ENCODE measurements around the gene LMBR1. TPM values are rescaled to one million over a fixed set of nuclear protein-coding genes. Genes with fewer than 3 reads are reported as not detected.

Gene LMBR1
- total and polyA plus RNA-seq, 2 donors (not counting 1 experiment from before 2014, with no cell fraction given): 19.7 to 85.2 TPM

GRCh38 chr7:156759143-156759542, 133.8 kb downstream of the LMBR1 start:
- no peak for TF ChIP-seq EZH2 (IDR thresholded peaks at IDR 0.05; ENCODE audit: borderline replicate concordance, insufficient read depth, low read depth, low read length, poor library complexity, severe bottlenecking)
- TF ChIP-seq CTCF (IDR thresholded peaks at IDR 0.05): no peak
- ChIA-PET CTCF (no interaction called here), POLR2A (no interaction called here)
- H3K27ac ChIP-seq (ENCODE audit: low read length in 2 of 2): no peak overlapping the region
- H3K27me3 Mint-ChIP-seq: no peaks in the 10 kb centered on the region
- WGBS (ENCODE audit: insufficient coverage): 100% methylated on average over 1 of the region's 2 CpGs
- H3K36me3 ChIP-seq (replicated peaks in 1 of 2; ENCODE audit: control extremely low read depth in 1 of 2, control insufficient read depth in 1 of 2, extremely low read depth in 1 of 2, insufficient read depth in 2 of 2, low read length in 1 of 2): peaks cover 8 to 19% of the 10 kb centered on the region in 2 experiments
- H3K4me3 ChIP-seq (ENCODE audit: control extremely low read depth in 1 of 5, extremely low read depth in 1 of 5, insufficient read depth in 1 of 5, low read depth in 2 of 5, low read length in 4 of 5): no peak overlapping the region
- H2AFZ ChIP-seq (ENCODE audit: insufficient read depth, low read depth, low read length, poor library complexity, severe bottlenecking): no peak overlapping the region
- no peak overlapping the region for H3K4me2 ChIP-seq (replicated peaks; ENCODE audit: low read depth, low read length, poor library complexity, severe bottlenecking)
- no peaks in the 10 kb centered on the region for H4K20me1 ChIP-seq (ENCODE audit: control insufficient read depth, insufficient read depth, low read length, poor library complexity, severe bottlenecking)
- no peak overlapping the region for H3K4me3 Mint-ChIP-seq
- no peaks in the 10 kb centered on the region for H3K79me2 ChIP-seq (ENCODE audit: control insufficient read depth, insufficient read depth, low read length)
- H3K4me1 Mint-ChIP-seq: no peaks in the 10 kb centered on the region
- H3K27ac Mint-ChIP-seq: no peak overlapping the region
- no peaks in the 10 kb centered on the region for H3K27me3 ChIP-seq (replicated peaks in 1 of 4; ENCODE audit: control extremely low read depth in 1 of 4, control insufficient read depth in 3 of 4, insufficient read depth in 4 of 4, low read length in 3 of 4)
- no peak overlapping the region for H3K9ac ChIP-seq (ENCODE audit: low read length)
- peaks cover 0 to 5% (median 4%) of the 10 kb centered on the region in 3 donors for H3K9me3 ChIP-seq (ENCODE audit: control extremely low read depth in 1 of 3, control insufficient read depth in 2 of 3, insufficient read depth in 1 of 3, low read length in 2 of 3)
- intact Hi-C loops (cut with micrococcal nuclease): no loop called here
- no peaks in the 10 kb centered on the region for H3K4me1 ChIP-seq (ENCODE audit: control insufficient read depth in 2 of 2, insufficient read depth in 2 of 2, low read length in 2 of 2)
- ATAC-seq (ENCODE audit: low read depth): no peak
- H3K9me3 Mint-ChIP-seq (ENCODE audit: insufficient read depth): peaks cover 3% of the 10 kb centered on the region
- no peak for DNase-seq

- no peak overlapping the region for H3K4me2 ChIP-seq (replicated peaks; ENCODE audit: low read depth, low read length, poor library complexity, severe bottlenecking)
- ATAC-seq (ENCODE audit: low read depth): no peak
- H3K9me3 ChIP-seq (ENCODE audit: control extremely low read depth in 1 of 3, control insufficient read depth in 2 of 3, insufficient read depth in 1 of 3, low read length in 2 of 3): no peaks in the 10 kb centered on the region
- no peak for DNase-seq
- H3K27me3 ChIP-seq (replicated peaks in 1 of 4; ENCODE audit: control extremely low read depth in 1 of 4, control insufficient read depth in 3 of 4, insufficient read depth in 4 of 4, low read length in 3 of 4): no peaks in the 10 kb centered on the region
- no peaks in the 10 kb centered on the region for H3K79me2 ChIP-seq (ENCODE audit: control insufficient read depth, insufficient read depth, low read length)
- Mint-ChIP-seq H3K27me3 (no peaks in the 10 kb centered on the region), H3K27ac (no peak overlapping the region), H3K4me1 (no peaks in the 10 kb centered on the region), H3K9me3 (ENCODE audit: insufficient read depth) (peaks cover 2% of the 10 kb centered on the region), H3K4me3 (no peak overlapping the region)
- intact Hi-C loops (cut with micrococcal nuclease): no loop called here
- WGBS (ENCODE audit: insufficient coverage): 83% methylated on average over 1 of the region's 4 CpGs
- no peak overlapping the region for H2AFZ ChIP-seq (ENCODE audit: insufficient read depth, low read depth, low read length, poor library complexity, severe bottlenecking)
- TF ChIP-seq CTCF (IDR thresholded peaks at IDR 0.05) (no peak), EZH2 (IDR thresholded peaks at IDR 0.05; ENCODE audit: borderline replicate concordance, insufficient read depth, low read depth, low read length, poor library complexity, severe bottlenecking) (no peak)
- CTCF ChIA-PET: no interaction called here
- no peak overlapping the region for H3K27ac ChIP-seq (ENCODE audit: low read length in 2 of 2)
- H3K4me3 ChIP-seq (ENCODE audit: control extremely low read depth in 1 of 5, extremely low read depth in 1 of 5, insufficient read depth in 1 of 5, low read depth in 2 of 5, low read length in 4 of 5): no peak overlapping the region
- peaks cover 0 to 16% of the 10 kb centered on the region in 2 experiments for H3K36me3 ChIP-seq (replicated peaks in 1 of 2; ENCODE audit: control extremely low read depth in 1 of 2, control insufficient read depth in 1 of 2, extremely low read depth in 1 of 2, insufficient read depth in 2 of 2, low read length in 1 of 2)
- H4K20me1 ChIP-seq (ENCODE audit: control insufficient read depth, insufficient read depth, low read length, poor library complexity, severe bottlenecking): no peaks in the 10 kb centered on the region
- H3K4me1 ChIP-seq (ENCODE audit: control insufficient read depth in 2 of 2, insufficient read depth in 2 of 2, low read length in 2 of 2): no peaks in the 10 kb centered on the region
- H3K9ac ChIP-seq (ENCODE audit: low read length): no peak overlapping the region
- POLR2A ChIA-PET: no interaction called here
These were observed 138.8 kb downstream of the LMBR1 start for GRCh38 chr7:156754201-156754600.
